Esophagus muscularis mucosa (tissue), 4 donors: ENCODE data around the gene ATP6AP1.

Source experiments
- CTCF ChIP-seq, 3 experiments: fragments of 200-600 bp in 2 of 3; fragments of 450-650 bp in 1 of 3; sonication (generic) in 2 of 3; IDR thresholded peaks; one replicate each; pipeline ENCODE4 v1.5.1; 2017 to 2019; ENCODE audit warnings: antibody characterized with exemption in 3 of 3, mild to moderate bottlenecking in 2 of 3, moderate library complexity in 1 of 3
- EP300 ChIP-seq: sonication (generic); formaldehyde crosslinking; IDR thresholded peaks from one replicate; pipeline ENCODE4 v1.6.1; 2017; ENCODE audit warnings: antibody characterized with exemption
- POLR2A ChIP-seq: fragments of 450-650 bp; IDR thresholded peaks from one replicate; pipeline ENCODE4 v1.6.1; 2017; ENCODE audit warnings: antibody characterized with exemption, moderate library complexity, mild to moderate bottlenecking, low read depth
- POLR2AphosphoS5 ChIP-seq, 2 donors: sonication (generic); formaldehyde crosslinking; IDR thresholded peaks; one replicate each; pipeline ENCODE4 v1.6.1; 2017; ENCODE audit warnings: antibody characterized with exemption in 2 of 2

- no peak for TF ChIP-seq CTCF (IDR thresholded peaks at IDR 0.05)
- TF ChIP-seq EP300: no peak
- TF ChIP-seq POLR2A: no peak
- no peak for TF ChIP-seq POLR2AphosphoS5 (IDR thresholded peaks at IDR 0.05)
Observed at GRCh38 chrX:154486052-154486395, 57.5 kb downstream of the ATP6AP1 start.
